Activated CD8-positive, alpha-beta T cell treated with anti-CD3 and anti-CD28 coated beads for 36 hours (primary cell): ENCODE results near the gene HEATR3. TPM values are rescaled to one million over a fixed set of nuclear protein-coding genes. Genes with fewer than 3 reads are reported as not detected.

Experiments used
- ATAC-seq: fragments of 200-7000 bp; cut with Tn5 transposase; one replicate; pipeline ENCODE4 v1.10.0; 2021; ENCODE audit warnings: mild to moderate bottlenecking, moderate library complexity
- CTCF ChIA-PET: fragments of 350-600 bp; sonication (Branson Sonifier 250); formaldehyde crosslinking; loops from one replicate; lab custom pipeline; 2021; ENCODE audit warnings: antibody characterized with exemption; lab: Charles Lee
- POLR2A ChIA-PET: fragments of 350-600 bp; sonication (Branson Sonifier 250); formaldehyde crosslinking; loops from one replicate; lab custom pipeline; 2021; ENCODE audit warnings: antibody characterized with exemption; lab: Charles Lee
- DNase-seq: peaks from one replicate; pipeline ENCODE4 v3.0.0-alpha.2; 2020
- H3K27ac Mint-ChIP-seq: one replicate; pipeline ENCODE4 v1.8.0; 2021; ENCODE audit warnings: mild to moderate bottlenecking, mixed read lengths
- H3K27me3 Mint-ChIP-seq: one replicate; pipeline ENCODE4 v1.8.0; 2021; ENCODE audit warnings: mixed read lengths
- H3K36me3 Mint-ChIP-seq: one replicate; pipeline ENCODE4 v1.8.0; 2021; ENCODE audit warnings: low read depth, mixed read lengths
- H3K4me1 Mint-ChIP-seq: one replicate; pipeline ENCODE4 v1.8.0; 2021; ENCODE audit warnings: low read depth, mixed read lengths
- H3K4me3 Mint-ChIP-seq: one replicate; pipeline ENCODE4 v1.8.0; 2021; ENCODE audit warnings: mild to moderate bottlenecking, moderate library complexity, mixed read lengths
- H3K9me3 Mint-ChIP-seq: one replicate; pipeline ENCODE4 v1.8.0; 2021; ENCODE audit warnings: mixed read lengths
- CTCF ChIP-seq: fragments of 200-600 bp; IDR thresholded peaks from one replicate; pipeline ENCODE4 v1.8.0; 2022; ENCODE audit warnings: antibody characterized with exemption, mild to moderate bottlenecking
- intact Hi-C: fragments of 100-400 bp; cut with micrococcal nuclease; formaldehyde crosslinking; loops from one replicate; pipeline ENCODE4 v1.10.0; 2022
- total RNA-seq, 2 experiments: library from RNA; stranded (reverse); gene quantifications; one replicate each; pipeline ENCODE4 v1.2.3, GENCODE V29; 2021

Gene HEATR3
- total RNA-seq, 2 experiments from 2014 or later = 23.6 to 29.6 TPM

- no peak overlapping the region for H3K4me3 Mint-ChIP-seq
- ATAC-seq = no peak
- no peak for TF ChIP-seq CTCF
- no peaks in the 10 kb centered on the region for H3K4me1 Mint-ChIP-seq
- no peaks in the 10 kb centered on the region for H3K36me3 Mint-ChIP-seq
- H3K27me3 Mint-ChIP-seq = no peaks in the 10 kb centered on the region
- intact Hi-C loops = no loop called here
- DNase-seq = no peak
- H3K9me3 Mint-ChIP-seq = no peaks in the 10 kb centered on the region
- no peak overlapping the region for H3K27ac Mint-ChIP-seq
- POLR2A ChIA-PET = interaction anchor here (0.7 kb wide), 1 partner anchor 79 kb away, joined by 3 read pairs; no protein-coding TSS in a partner anchor
- CTCF ChIA-PET = interaction anchor here (1.1 to 4.6 kb wide), 3 partner anchors 14 to 76 kb away, joined by 4 to 28 read pairs (median 7); no protein-coding TSS in a partner anchor
These were observed 71.5 kb downstream of the HEATR3 start for GRCh38 chr16:50137268-50137667.

DNA sequence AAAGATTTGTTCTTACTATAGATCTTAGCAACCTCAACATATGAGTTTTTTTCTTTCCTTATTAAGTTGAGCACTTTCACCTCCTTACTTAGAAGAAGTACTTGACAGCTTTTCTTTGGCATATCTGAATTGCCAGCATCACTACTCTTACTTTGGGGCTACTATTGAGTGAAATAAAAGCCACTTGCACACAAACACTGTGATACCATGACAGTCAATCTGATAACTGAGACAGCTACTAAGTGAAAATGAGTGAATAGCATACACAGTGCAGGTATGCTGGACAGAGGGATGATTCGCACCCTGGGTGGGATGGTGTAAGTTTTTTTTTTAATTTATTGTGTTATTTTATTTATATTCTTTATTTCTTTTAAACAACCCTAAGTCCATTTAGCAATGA lies 73.8 kb downstream of the HEATR3 start:
- Mint-ChIP-seq H3K4me3 (no peak overlapping the region), H3K27me3 (no peaks in the 10 kb centered on the region), H3K27ac (no peak overlapping the region), H3K9me3 (no peaks in the 10 kb centered on the region), H3K36me3 (no peaks in the 10 kb centered on the region), H3K4me1 (no peaks in the 10 kb centered on the region)
- intact Hi-C loops = no loop called here
- no peak for TF ChIP-seq CTCF
- ATAC-seq (no peak), DNase-seq (no peak)
- ChIA-PET POLR2A (no interaction called here), CTCF (interaction anchor here (0.9 kb wide), 1 partner anchor 18 kb away, joined by 3 read pairs; no protein-coding TSS in a partner anchor)

DNA sequence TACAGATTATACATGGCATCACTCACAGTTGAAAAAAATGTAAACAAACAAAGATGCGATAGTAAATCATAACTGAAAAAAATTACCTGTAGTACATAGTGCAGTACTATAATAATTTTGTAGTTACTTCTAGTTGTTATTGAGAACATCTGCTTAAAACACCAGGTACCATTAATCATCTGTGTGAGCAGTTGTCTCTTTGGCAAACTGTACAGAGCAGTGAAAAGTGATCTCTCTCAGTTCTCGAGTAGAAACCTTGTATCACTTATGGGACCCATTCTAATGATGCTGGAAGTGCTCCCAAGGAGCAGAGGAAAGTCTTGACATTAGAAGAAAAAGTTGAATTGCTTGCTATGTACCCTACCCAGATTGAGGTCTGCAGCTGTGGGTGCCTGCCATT lies 78.4 kb downstream of the HEATR3 start:
- CTCF ChIA-PET = interaction anchor here (3.1 kb wide), 1 partner anchor 66 kb away, joined by 13 read pairs; no protein-coding TSS in a partner anchor
- H3K4me3 Mint-ChIP-seq = no peak overlapping the region
- intact Hi-C loops = no loop called here
- no peaks in the 10 kb centered on the region for H3K27me3 Mint-ChIP-seq
- POLR2A ChIA-PET = no interaction called here
- no peaks in the 10 kb centered on the region for H3K4me1 Mint-ChIP-seq
- H3K27ac Mint-ChIP-seq = no peak overlapping the region
- H3K36me3 Mint-ChIP-seq = no peaks in the 10 kb centered on the region
- no peaks in the 10 kb centered on the region for H3K9me3 Mint-ChIP-seq
- ATAC-seq = no peak
- DNase-seq = no peak
- no peak for TF ChIP-seq CTCF

- ChIA-PET POLR2A (interaction anchor here (1.2 kb wide), 1 partner anchor 63 kb away, joined by 3 read pairs; no protein-coding TSS in a partner anchor), CTCF (interaction anchor here (0.9 to 3.1 kb wide), 3 partner anchors 64 to 122 kb away, joined by 3 to 13 read pairs (median 3); partner anchors contain the start of gene CNEP1R1)
- no peak for TF ChIP-seq CTCF
- intact Hi-C loops = no loop called here
- Mint-ChIP-seq H3K9me3 (no peaks in the 10 kb centered on the region), H3K4me1 (peaks cover 6% of the 10 kb centered on the region), H3K27me3 (no peaks in the 10 kb centered on the region), H3K27ac (no peak overlapping the region), H3K4me3 (no peak overlapping the region), H3K36me3 (no peaks in the 10 kb centered on the region)
- ATAC-seq = no peak
- no peak for DNase-seq
These were observed 81.0 kb downstream of the HEATR3 start for GRCh38 chr16:50146479-50147435.
